HCT116 (cell line): ENCODE results near the gene TLE7.

ENCODE experiments used
- EGR1 ChIP-seq: IDR thresholded peaks from 2 replicates; pipeline ENCODE4 v1.6.1; 2012; ENCODE audit warnings: low read depth
- EZH2 ChIP-seq: fragments of 200-600 bp; sonication (generic); IDR thresholded peaks from 2 replicates; pipeline ENCODE4 v1.6.1; 2017; ENCODE audit warnings: antibody characterized with exemption, mixed run types
- FOSL1 ChIP-seq: IDR thresholded peaks from 2 replicates; pipeline ENCODE4 v1.6.1; 2012; ENCODE audit warnings: low read depth
- POLR2A ChIP-seq: IDR thresholded peaks from 2 replicates; pipeline ENCODE4 v1.7.0; 2011; ENCODE audit warnings: borderline replicate concordance; ENCODE audit not compliant: insufficient read depth, insufficient read length; ENCODE audit errors: extremely low read depth
- POLR2AphosphoS5 ChIP-seq: IDR thresholded peaks from 2 replicates; pipeline ENCODE4 v1.6.1; 2011; ENCODE audit warnings: mild to moderate bottlenecking, low read depth, low read length, moderate library complexity
- RAD21 ChIP-seq: IDR thresholded peaks from 2 replicates; pipeline ENCODE4 v1.6.1; 2012; ENCODE audit warnings: low read depth, mild to moderate bottlenecking
- REST ChIP-seq: IDR thresholded peaks from 2 replicates; pipeline ENCODE4 v1.6.1; 2012; ENCODE audit warnings: low read depth
- ZFX ChIP-seq: fragments of 450-650 bp; IDR thresholded peaks from 2 replicates; pipeline ENCODE4 v1.6.1; 2017
- ZNF274 ChIP-seq: fragments of 200-500 bp; sonication (Bioruptor generic); IDR thresholded peaks from 2 replicates; pipeline ENCODE4 v1.6.1; 2014; ENCODE audit warnings: mild to moderate bottlenecking, low read depth, low read length, inconsistent platforms
- TF ChIP-seq, protein P1 (sequence below), 3 experiments: fragments of 200-600 bp in 1 of 3; sonication (generic) in 1 of 3; IDR thresholded peaks in 2 of 3; conservative IDR thresholded peaks in 1 of 3; 2 replicates each; pipeline ENCODE4 v1.5.1; 2012 to 2017; ENCODE audit warnings: low read depth in 2 of 3, low read length in 2 of 3, antibody characterized with exemption in 1 of 3, borderline replicate concordance in 1 of 3, control low read depth in 1 of 3, mild to moderate bottlenecking in 1 of 3, mixed read lengths in 1 of 3, mixed run types in 1 of 3, moderate library complexity in 1 of 3; ENCODE audit not compliant: insufficient read depth in 1 of 3
- TF ChIP-seq, protein P2 (sequence below): IDR thresholded peaks from 2 replicates; pipeline ENCODE4 v1.6.1; 2012

- TF ChIP-seq, protein P1, sequence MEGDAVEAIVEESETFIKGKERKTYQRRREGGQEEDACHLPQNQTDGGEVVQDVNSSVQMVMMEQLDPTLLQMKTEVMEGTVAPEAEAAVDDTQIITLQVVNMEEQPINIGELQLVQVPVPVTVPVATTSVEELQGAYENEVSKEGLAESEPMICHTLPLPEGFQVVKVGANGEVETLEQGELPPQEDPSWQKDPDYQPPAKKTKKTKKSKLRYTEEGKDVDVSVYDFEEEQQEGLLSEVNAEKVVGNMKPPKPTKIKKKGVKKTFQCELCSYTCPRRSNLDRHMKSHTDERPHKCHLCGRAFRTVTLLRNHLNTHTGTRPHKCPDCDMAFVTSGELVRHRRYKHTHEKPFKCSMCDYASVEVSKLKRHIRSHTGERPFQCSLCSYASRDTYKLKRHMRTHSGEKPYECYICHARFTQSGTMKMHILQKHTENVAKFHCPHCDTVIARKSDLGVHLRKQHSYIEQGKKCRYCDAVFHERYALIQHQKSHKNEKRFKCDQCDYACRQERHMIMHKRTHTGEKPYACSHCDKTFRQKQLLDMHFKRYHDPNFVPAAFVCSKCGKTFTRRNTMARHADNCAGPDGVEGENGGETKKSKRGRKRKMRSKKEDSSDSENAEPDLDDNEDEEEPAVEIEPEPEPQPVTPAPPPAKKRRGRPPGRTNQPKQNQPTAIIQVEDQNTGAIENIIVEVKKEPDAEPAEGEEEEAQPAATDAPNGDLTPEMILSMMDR (IDR thresholded peaks at IDR 0.05 in 2 of 3, conservative IDR thresholded peaks at IDR 0.05 in 1 of 3; ENCODE audit: borderline replicate concordance in 1 of 3, insufficient read depth in 1 of 3, low read depth in 2 of 3, low read length in 2 of 3): no peak
- TF ChIP-seq EZH2 (no peak), REST (no peak), ZFX (no peak), FOSL1 (no peak), ZNF274 (no peak), RAD21 (no peak), POLR2A (no peak), POLR2AphosphoS5 (no peak), EGR1 (no peak)
- TF ChIP-seq, protein P2, sequence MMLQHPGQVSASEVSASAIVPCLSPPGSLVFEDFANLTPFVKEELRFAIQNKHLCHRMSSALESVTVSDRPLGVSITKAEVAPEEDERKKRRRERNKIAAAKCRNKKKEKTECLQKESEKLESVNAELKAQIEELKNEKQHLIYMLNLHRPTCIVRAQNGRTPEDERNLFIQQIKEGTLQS: no peak
Measured at GRCh38 chr16:71428385-71428784, 13.5 kb downstream of the TLE7 start.
